ENCODE results near the gene YIPF2.

YIPF2 gene

GRCh38 chr19:10876459-10877240 lies 51.8 kb downstream of the YIPF2 start:
- DNase-seq (ENCODE audit: low read depth in 2 of 2), result no peak

GRCh38 chr19:10874024-10874423 lies 54.4 kb downstream of the YIPF2 start:
- DNase-seq (ENCODE audit: low read depth in 2 of 2), result no peak

- no peak for DNase-seq (ENCODE audit: low read depth in 2 of 2)
These were observed 55.8 kb downstream of the YIPF2 start for GRCh38 chr19:10872546-10873107.

Data from activated CD8-positive, alpha-beta memory T cell treated with anti-CD3 and anti-CD28 coated beads for 4 hours (primary cell).